ENCODE results near the gene UBR4.
"Not testable (repeated sequence)": the region's sequence is repeated elsewhere in the genome, so short reads cannot be mapped to it uniquely, and the experiment has no call there.

Gene UBR4

GRCh38 chr1:19209990-19210771 is at the start of gene UBR4:
TSS of gene UBR4 (minus strand) at chr1:19210266. CDS start at chr1:19210248, 18 bp downstream.
- peak; percentile 95 to 98 (median 95) for DNase-seq (ENCODE audit: low read depth in 2 of 3, low spot score in 2 of 3)

GRCh38 chr1:19258353-19258752 is 48.3 kb upstream of the UBR4 start:
- DNase-seq (ENCODE audit: low read depth in 2 of 3, low spot score in 2 of 3): no peak

- DNase-seq (ENCODE audit: low read depth in 2 of 3, low spot score in 2 of 3): no peak
These were observed 47.3 kb upstream of the UBR4 start for GRCh38 chr1:19257178-19257914.

GRCh38 chr1:19256301-19256700 is 46.2 kb upstream of the UBR4 start:
- not testable (repeated sequence) for DNase-seq (ENCODE audit: low read depth in 2 of 3, low spot score in 2 of 3)

GRCh38 chr1:19255288-19255687 is 45.2 kb upstream of the UBR4 start:
- no peak for DNase-seq (ENCODE audit: low read depth in 2 of 3, low spot score in 2 of 3)

GRCh38 chr1:19254416-19254815 is 44.4 kb upstream of the UBR4 start:
- DNase-seq (ENCODE audit: low read depth in 2 of 3, low spot score in 2 of 3): no peak

- peak; percentile 78 to 93 (median 81) for DNase-seq (ENCODE audit: low read depth in 2 of 3, low spot score in 2 of 3)
These were observed 41.5 kb upstream of the UBR4 start, which contains the start of the genes EMC1 and MRTO4 for GRCh38 chr1:19251305-19252196. TSS of gene EMC1 (minus strand) at chr1:19251524. CDS start at chr1:19251509, 15 bp downstream. TSS of gene MRTO4 (plus strand) at chr1:19251805. CDS start at chr1:19251836, 31 bp downstream.

- no peak for DNase-seq (ENCODE audit: low read depth in 2 of 3, low spot score in 2 of 3)
These were observed 40.7 kb upstream of the UBR4 start for GRCh38 chr1:19250629-19251304.

- DNase-seq (ENCODE audit: low read depth in 2 of 3, low spot score in 2 of 3): peak in 2 of 3 experiments; percentile 24 to 61
These were observed 30.8 kb upstream of the UBR4 start for GRCh38 chr1:19240673-19241538.

GRCh38 chr1:19239876-19240275 is 29.8 kb upstream of the UBR4 start:
- DNase-seq (ENCODE audit: low read depth in 2 of 3, low spot score in 2 of 3): no peak

- no peak for DNase-seq (ENCODE audit: low read depth in 2 of 3, low spot score in 2 of 3)
These were observed 24.2 kb upstream of the UBR4 start for GRCh38 chr1:19234224-19234623.

- DNase-seq (ENCODE audit: low read depth in 2 of 3, low spot score in 2 of 3): no peak
These were observed 22.4 kb upstream of the UBR4 start for GRCh38 chr1:19232524-19232846.

GRCh38 chr1:19231736-19232523 is 21.9 kb upstream of the UBR4 start:
- not testable (repeated sequence) for DNase-seq (ENCODE audit: low read depth in 2 of 3, low spot score in 2 of 3)

GRCh38 chr1:19229828-19230325 is 19.8 kb upstream of the UBR4 start:
- DNase-seq (ENCODE audit: low read depth in 2 of 3, low spot score in 2 of 3): no peak

GRCh38 chr1:19229229-19229628 is 19.2 kb upstream of the UBR4 start:
- DNase-seq (ENCODE audit: low read depth in 2 of 3, low spot score in 2 of 3): no peak

- no peak for DNase-seq (ENCODE audit: low read depth in 2 of 3, low spot score in 2 of 3)
These were observed 13.1 kb upstream of the UBR4 start for GRCh38 chr1:19222979-19223824.

- no peak for DNase-seq (ENCODE audit: low read depth in 2 of 3, low spot score in 2 of 3)
These were observed 12.5 kb upstream of the UBR4 start for GRCh38 chr1:19222573-19222972.

- no peak for DNase-seq (ENCODE audit: low read depth in 2 of 3, low spot score in 2 of 3)
These were observed 10.9 kb upstream of the UBR4 start for GRCh38 chr1:19220991-19221390.

All from activated CD8-positive, alpha-beta memory T cell treated with anti-CD3 and anti-CD28 coated beads for 48 hours (primary cell).